EH (cell line): ENCODE data around the gene ARMC9.
"Not testable (repeated sequence)": the region's sequence is repeated elsewhere in the genome, so short reads cannot be mapped to it uniquely, and the experiment has no call there.

Experiments used
- DNase-seq: peaks from one replicate; pipeline ENCODE4 v3.0.0-alpha.2; 2015; ENCODE audit warnings: low read depth

Gene ARMC9

DNA sequence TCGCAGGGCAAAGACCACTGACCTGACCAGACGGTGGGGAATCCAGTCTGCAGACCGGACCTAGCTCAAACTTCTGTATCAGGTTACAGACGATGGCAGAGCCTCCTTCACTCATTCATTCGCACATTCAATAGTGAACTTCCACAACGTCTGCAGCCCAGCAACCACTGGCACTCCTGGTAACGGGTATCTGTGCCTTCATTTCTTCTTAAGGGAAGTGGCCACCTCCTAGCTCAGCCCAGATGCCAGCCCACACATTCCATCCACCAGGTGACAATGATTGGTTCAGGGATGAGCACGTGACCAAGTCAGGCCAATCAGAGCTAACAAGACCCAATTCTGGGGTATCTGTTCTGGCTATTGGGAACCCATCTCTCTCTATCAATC is 15.9 kb upstream of the ARMC9 start:
- DNase-seq = no peak

DNA sequence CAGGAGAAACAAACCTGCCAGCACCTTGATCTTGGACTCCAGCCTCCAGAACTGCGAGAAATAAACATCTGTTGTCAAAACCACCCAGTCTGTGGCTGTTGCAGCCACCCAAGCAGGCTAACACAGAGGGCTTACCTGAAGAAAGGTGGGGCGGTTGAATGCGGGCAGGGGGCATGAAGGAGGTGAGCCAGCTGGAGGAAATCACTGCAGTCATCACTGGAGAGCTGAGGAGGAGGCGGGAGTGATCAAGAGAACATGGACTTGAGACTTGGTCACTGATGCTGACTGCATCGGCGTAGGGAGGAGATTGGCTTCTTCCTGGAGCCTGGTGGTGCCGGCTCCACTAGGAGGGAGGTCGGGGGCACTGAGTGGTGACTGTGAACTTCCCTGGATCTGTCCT is 14.6 kb upstream of the ARMC9 start:
- no peak for DNase-seq

DNA sequence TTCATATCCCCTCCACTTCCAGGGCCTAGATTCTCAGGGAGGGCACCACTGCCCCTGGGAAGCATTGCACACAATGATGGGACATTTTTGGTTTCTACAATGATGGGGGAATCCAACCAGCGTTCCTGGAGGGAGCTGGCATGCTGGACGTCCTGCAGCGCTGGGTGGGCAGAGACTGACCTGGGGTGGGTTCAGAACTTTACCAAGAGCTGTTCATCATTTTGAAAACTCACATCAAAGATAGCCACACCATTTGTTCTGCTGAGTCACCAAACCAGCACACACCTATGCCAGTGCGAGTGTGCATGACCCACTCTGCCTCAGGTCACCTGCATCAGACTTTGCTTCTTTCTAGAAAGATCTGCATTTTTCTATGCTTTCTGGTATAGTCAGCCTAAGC is 14.1 kb upstream of the ARMC9 start:
- DNase-seq = no peak

DNA sequence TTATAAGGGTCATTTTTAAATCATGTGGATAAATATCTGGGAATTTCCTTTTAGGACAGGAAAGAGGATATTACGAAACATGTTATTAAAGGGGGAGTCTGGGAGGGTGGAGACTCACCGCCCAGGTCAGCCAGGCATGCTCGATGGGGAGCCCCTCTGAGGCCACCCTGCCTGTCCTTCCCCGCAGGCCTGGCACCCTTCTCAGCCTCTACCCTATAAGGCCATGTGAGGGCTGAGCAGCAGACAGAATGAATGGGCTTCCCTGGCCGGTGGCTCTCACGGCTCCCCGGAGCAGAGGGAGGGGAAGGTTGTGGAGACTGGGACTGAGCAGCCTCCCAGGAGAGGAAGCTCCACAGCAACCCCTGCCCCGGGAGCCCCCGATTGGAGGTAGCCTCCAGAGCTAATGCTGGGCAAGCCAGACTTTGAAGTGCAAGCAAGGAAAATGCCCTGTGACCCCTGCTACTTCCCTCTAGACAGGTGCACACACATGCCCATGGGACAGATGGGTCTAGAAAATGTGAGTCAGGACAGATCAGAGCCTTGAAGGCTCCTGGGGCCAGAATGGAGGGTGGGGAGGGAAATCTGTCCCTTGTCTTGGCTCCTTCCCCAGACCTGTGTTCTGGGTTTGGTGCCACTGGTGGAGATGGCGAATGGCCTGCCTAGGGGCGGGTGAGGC is 13.2 kb upstream of the ARMC9 start:
- DNase-seq = no peak

DNA sequence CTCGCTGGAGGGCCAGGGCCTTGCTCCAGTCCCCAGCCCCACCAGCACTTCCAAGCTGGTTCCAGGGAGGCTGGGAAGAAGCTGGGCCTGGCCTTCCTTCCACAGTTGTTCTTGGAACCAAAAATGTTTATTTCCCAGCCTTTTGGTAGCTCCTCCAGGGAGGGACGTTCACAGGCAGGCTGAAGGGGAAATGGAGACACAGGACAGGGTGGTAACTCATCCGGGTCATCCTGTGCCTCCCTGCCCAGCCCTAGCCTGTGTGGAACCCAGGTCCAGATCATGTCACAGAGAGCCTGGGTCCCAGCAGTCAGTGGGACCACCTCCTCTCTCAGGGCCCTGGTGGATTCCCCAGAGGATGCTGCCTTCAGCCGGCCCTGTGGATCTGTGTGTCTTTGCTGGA is 12.5 kb upstream of the ARMC9 start:
- no peak for DNase-seq

DNA sequence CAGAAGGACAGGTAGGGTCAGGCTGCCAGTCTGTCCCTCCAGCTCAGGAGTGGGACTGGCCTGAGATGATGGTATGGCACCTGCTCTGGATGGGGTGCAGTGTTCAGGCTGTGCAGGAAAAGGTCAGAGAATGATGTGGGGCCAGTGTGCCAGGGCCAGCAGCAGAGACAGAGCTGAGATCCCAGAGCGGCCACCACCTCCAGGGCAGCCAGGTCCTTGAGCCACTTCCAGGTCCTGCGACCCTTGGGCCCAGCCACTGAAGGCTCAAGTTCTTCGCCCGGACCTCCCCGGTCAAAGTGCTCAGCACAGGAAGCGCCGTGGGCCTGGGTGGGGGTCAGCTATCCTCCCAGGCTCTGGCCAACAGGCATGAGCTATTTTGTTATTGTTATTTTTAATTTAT is 12.1 kb upstream of the ARMC9 start:
- DNase-seq = no peak

DNA sequence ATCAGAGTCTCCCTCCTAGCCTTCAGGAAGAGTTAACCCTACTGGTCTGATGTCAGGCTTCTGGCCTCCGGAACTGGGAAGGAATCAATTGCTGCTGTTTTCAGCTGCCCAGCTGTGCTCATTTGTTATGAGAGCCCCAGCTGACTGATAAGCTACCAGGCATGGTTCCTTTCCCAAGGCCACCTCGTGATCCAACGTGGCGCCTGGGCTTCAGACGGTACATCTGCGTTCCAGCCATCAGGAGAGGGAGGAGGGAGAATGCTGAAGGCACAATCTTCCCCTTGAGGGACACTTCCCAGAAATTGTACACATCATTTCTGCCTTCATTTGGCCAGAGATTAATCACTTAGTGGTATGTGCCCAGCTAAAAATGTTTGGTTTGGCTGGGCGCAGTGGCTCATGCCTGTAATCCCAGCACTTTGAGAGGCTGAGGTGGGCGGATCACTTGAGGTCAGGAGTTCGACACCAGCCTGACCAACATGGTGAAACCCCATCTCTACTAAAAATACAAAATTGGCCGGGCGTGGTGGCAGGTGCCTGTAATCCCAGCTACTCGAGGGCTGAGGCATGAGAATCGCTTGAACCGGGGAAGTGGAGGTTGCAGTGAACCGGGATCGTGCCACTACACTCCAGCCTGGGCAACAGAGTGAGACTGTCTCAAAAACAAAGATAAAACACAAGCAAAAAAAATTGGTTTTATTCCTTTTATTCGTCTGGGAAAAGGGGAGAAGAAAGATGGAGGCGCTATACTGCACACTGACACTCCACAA is 10.5 kb upstream of the ARMC9 start:
- peak; percentile 84 for DNase-seq

DNA sequence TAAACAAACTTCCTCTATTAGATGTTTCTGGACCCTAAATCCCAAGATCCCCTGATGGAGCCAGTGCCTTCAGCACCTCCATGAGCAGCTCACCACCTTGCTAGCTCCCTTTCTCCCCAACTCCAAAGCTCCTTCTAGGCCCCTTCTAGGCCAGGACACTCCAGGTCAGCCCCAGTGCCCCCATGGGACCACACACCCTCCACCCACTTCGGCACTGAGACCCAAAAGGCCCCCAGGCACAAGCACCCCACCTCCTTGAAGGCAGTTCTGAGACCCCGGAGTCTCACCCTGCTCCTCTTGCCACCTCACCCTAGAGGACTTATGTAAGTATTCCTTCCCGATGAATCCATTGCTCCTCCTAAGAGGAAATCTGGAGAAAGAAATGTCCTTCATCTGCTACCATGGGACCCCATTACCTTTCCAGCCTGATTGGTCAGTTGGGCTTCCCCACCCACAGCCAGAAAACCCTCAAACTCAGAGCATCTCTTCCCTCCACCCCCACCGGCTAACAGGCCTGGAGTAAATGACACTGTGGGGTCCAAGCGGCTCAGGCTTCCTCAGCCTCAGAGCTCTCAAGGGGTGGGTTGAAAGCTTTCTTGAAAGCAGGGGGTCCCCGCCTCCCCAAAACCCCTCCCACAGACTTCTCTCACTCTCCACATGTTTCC is 9.8 kb upstream of the ARMC9 start:
- no peak for DNase-seq

DNA sequence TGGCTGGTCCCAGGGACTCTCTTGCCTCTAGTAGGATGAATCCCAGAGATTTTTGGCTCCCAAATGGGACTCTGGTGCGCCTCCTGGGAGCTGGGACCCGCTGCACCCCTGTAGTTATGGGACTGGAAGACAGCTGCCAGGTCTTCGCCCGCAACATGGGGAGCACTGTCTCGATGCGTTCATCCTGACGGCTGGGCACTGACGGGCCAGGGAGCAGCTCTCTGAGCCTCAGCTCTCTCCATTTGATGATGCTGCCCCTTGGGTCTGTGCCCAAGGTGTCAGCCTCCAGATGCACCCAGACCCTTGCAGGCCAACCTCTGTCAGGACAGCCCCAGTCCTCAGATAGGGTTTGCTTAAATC is 9.3 kb upstream of the ARMC9 start:
- DNase-seq = no peak

DNA sequence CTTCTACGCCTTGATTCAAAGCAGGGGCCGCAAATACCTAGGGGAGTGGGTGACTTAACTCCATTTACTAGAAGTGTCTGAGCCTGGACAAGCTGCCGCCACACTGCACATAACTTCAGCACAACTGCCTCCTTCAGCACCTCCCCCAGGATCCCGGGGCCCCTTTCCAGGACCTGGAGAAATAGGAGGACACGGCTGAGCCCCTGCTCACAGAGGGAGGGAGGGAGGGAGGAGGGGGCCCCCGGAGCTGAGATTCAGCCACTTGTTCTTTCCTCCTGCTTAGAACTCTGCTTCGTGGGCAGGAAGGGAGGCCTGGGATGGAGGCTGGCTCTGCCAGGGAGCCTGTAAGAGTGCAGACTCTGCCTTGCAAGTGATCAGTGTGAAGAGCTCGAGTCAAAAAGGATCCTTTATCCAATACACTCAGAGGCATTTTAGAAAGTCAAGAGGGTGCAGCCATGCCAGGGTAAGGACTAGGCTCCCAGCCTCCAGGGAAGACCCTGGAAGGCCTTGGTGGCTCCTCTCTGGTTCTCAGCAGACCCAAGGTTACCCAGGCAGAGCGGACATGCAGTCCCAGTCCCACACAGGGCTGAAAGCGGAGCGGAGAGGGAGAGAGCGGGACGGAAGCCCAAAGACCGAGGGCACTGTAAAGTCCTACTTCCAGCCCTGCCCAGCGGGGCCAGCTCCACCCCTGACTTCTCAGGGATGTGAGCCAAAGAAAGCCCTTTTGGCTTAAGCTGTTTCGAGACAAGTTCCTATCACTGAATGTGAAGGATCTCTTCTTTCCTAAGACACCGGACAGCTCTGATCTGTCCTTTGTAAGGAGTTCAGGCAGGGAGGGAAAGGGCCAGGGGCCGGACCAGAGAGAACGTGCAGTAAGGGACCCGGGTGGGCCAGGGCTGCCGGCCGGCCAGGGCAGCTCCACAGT is 8.6 kb upstream of the ARMC9 start:
- no peak for DNase-seq

DNA sequence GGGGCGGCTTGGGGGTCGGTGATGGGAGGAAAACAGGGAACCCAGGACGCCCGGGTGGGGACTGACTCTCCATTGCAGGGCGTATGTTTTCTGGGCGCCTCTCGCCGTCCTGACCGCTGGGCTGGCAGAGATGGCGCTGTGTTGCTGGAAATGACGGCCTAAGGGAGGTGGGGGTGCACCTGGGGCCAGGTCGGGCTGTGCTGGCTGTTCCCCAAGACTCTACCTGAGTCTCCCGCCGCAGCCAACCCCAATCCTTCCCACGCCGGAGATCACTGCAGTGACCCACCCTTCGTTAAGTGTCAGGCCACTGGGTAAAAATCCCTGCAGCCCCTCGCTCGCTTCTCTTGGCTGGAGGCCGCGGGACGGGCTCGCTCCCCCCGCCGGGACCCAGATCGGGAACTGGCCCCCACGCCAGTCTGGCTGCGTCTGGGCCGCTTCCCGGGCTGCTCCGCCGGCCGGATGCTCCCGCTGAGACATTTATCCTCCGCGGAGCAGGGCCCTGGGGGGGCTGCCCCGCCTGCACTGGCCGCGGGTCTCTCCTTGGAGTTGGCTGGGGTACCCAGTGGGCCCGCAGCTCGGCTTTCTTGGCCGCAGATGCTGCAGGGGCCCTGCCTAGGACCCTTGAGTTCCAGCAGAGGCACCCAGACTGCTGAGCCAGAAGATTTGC is 7.8 kb upstream of the ARMC9 start:
- DNase-seq = no peak

DNA sequence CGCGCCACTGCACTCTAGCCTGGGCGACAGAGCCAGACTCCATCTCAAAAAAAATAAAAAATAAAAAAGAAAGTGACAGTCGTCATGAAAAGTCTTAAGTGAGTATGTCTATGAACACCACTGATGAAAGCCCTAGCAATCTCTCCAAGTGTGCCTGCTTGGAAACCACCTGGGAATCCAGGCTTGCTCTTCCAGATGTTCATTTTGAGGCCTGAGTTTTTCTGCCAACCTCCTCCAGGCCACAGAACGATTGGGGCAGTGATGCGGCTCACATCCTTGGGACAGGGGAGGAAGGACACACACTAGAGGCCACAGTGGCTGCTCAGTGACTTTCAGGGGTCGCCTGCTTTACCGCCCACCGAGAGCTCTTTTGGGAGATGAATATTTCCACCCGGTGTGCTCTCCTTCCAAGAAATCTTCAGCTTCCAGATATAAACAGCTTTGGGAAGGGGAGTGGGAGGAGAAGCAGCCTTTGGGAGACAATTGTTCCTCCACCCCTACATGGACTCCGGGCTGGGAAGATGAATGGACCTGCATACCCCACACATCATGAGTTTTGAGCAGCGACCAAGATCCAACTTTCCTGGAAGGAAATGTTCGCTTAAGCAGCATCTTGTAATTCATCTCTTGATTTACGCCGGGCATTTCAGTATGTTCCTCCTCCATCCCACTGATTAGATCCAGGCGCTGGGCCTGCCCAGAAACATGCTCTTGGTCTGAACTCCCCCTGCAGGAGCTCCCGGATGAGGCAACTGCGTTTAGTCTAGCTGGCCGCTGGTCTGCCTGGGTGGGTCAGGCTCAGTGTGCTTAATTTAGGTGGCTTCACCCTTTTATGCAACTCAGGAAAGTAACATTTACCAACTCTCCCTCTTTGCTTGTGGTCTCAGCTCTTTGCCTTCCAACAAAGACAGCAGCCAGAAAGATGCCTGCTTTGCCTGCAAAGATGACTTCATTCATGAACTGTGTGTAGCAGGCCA is 6.2 kb upstream of the ARMC9 start:
- peak; percentile 88 for DNase-seq

DNA sequence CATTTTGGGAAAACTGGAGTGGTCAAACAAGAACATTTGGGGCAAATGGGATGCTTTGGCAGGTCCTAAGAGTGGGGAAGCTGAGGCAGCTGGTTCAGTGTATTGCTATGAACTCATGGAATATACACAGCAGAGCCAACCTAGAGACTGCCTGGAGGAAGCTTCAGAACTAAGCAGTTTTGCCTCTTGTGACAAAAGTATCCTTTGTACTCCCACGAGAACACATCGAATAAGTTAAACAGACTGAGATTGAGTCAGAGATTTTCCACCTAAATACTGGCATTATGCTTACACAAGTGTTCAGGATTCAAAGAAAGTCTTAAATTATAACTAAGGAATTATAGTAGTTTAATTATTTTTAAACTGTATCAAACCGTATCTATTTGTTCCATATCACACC is 5.2 kb upstream of the ARMC9 start:
- DNase-seq = no peak

DNA sequence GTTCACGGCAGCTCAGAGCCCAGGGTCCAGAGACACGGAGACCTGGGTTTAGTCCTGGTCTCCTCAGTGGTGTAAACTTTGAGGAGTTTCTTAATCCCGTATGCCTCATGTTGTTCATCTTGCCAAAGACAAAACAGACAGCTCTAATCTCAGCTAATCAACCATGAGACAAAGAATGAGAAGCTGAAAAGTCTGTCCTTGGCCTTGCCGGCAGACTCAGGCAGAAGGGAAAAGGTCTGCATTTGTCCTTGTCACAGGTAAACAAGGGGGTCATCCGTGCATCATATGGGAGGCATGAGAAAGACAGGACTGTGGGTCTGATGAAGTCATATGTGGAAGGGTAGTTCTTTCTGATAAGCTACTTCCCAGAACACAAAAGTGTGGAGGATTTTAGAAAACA is 1.8 kb upstream of the ARMC9 start:
- no peak for DNase-seq

DNA sequence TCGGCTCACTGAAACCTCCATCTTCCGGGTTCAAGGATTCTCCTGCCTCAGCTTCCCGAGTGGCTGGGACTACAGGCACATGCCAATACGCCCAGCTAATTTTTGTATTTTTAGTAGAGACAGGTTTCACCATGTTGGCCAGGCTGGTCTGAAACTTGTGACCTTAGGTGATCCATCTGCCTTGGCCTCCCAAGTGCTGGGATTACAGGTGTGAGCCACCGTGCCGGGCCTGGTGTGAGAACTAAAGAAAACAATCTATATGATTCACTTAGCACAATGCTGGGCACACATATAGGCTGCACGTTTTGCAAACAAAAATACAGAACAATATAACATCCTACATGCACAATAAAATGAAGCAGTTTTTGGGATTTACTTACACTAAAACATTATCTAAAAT is 1.2 kb upstream of the ARMC9 start:
- DNase-seq = not testable (repeated sequence)

DNA sequence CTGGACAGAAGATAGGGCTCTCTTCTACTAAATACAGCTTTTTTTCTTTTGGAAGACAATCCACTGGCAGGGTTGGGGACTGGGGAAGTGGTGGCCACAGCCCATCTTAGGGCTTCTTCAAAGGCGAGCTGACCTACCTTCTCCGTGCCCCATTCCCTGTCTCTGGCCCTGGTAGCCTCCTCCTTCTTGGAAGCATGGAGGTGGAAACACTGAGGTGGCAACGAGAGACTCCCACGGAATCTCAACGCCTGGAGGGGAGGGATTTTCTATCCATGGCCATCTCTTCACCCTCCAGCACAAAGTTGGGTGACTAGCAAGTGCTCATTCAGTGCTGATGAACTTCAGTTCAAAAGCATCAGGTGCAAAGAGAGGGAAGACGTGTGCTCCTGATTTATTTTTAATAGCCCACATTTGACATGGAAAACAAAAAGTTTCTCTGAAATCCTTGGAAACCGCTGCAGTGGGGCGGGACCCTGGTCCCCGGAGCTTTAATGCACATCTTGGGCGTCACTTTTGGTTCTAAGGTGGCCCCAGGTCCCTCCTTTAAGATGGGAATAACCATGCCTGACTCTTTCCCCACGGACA is 633 bp upstream of the ARMC9 start:
- DNase-seq = no peak

DNA sequence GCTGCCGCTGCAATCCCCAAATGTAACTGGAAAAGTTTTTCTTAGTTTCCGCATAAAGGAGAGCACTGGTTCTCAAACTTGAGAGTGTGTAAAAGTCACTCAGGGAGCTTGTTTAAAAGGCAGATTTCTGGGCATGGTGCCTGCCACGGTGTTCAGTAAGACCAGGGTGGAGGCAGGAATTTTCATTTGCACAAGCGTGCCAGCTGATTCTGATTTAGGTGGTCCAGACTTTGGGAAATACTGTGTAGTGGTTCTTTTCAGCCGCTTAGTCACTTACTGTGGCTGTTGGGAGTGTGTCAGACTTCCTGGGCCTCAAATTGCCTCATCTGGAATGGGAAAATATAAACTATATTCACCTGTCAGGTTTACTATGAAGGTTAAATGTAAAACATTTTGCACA is 788 bp downstream of the ARMC9 start:
- peak; percentile 66 for DNase-seq

DNA sequence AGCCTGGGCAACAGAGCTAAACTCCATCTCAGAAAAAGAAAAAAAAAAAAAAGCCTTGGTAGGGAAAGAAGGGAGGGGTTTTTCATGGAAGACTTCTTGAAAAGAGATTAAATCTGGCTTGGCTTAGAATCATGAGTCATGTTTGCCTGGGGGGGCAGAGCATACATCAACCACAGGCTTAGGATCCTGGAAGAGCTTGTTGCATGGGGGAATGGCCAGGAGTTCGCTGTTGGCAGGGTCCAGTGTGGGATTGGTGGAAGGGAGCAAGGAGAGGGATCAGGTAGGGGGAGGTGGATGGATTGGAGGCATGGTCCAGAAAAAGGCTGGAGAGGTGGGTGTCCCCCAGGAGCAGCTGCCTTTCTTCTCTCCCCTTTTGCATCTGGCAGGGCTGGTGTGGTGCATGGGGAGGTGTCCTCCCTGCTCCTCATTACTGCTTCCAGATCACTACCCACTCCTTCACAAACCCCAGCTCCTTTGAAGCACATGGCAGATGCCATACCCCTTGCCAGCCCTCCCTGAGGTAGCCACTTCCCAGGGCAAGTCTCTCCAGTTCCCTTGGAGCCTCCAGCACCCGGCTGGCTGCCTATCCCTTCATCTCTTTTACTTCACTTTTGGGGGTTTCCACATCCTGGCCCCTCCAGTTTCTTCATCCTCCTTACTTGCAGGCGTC is 2.5 kb downstream of the ARMC9 start:
- peak; percentile 90 for DNase-seq

DNA sequence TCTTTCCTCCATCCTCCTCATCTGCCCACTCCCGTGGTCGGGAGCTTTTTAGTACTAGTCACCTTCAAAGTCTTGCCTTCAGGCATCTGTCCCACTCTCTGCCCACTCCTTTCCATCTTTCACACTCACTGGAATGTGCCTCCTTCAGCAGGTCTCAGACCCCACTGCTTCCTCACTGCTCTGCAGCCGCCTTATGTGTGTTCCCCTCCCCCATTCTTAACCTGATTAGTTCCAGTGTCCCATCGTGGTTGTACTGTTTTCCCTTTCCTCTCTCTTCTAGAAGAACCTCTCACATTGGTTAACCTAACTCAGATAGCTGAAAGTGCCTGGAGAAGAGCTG is 3.0 kb downstream of the ARMC9 start:
- DNase-seq = no peak

DNA sequence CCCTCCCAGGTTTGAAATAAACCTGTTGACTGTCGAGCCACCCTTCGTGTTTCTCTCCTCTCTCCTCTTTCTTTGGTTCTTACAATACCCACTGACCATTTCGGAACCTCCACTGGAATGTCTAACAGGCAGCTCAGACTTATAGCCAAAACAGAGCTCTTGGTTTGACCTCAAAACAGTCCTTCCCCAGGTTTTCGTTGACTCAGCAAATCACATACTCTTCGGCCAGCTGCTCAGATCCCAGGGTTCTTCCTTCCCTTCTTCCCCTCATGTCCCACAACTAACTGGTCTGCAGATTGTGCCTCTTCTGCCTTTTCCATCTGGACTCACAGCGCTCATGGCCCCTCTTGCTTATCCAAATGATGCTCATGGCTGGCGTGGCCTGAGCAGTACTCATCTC is 4.7 kb downstream of the ARMC9 start:
- DNase-seq = no peak
